HAP-1 (cell line): Measurements from ENCODE around the gene NMBR.
"Not testable (repeated sequence)": the region's sequence is repeated elsewhere in the genome, so short reads cannot be mapped to it uniquely, and the experiment has no call there.

Experiments
- DNase-seq, 2 experiments: peaks; one replicate each; pipeline ENCODE4 v3.0.0-alpha.2; 2016 to 2020; ENCODE audit warnings: low spot score in 2 of 2
- H3K27me3 ChIP-seq: fragments of 250-450 bp; sonication (Bioruptor Pico); 2 replicates; pipeline ENCODE4 v1.5.1; 2020; ENCODE audit warnings: low read depth, mild to moderate bottlenecking, moderate library complexity
- H3K36me3 ChIP-seq: fragments of 250-450 bp; sonication (Bioruptor Pico); replicated peaks from 2 replicates; pipeline ENCODE4 v1.5.1; 2020; ENCODE audit warnings: mild to moderate bottlenecking
- H3K4me1 ChIP-seq: fragments of 250-450 bp; sonication (Bioruptor Pico); 2 replicates; pipeline ENCODE4 v1.5.1; 2020; ENCODE audit warnings: mild to moderate bottlenecking
- H3K4me3 ChIP-seq: fragments of 250-450 bp; sonication (Bioruptor Pico); 2 replicates; pipeline ENCODE4 v1.5.1; 2020; ENCODE audit warnings: mild to moderate bottlenecking, moderate library complexity
- H3K9me3 ChIP-seq: fragments of 250-450 bp; sonication (Bioruptor Pico); 2 replicates; pipeline ENCODE4 v1.5.1; 2020; ENCODE audit warnings: mild to moderate bottlenecking, moderate library complexity
- in situ Hi-C: fragments of 300-500 bp; cut with MboI; formaldehyde crosslinking; loops from 3 replicates; pipeline ENCODE4 v1.14.3; 2020; ENCODE audit warnings: low sequenced_read_pairs, inconsistent platforms, mixed read lengths

Gene NMBR

DNA sequence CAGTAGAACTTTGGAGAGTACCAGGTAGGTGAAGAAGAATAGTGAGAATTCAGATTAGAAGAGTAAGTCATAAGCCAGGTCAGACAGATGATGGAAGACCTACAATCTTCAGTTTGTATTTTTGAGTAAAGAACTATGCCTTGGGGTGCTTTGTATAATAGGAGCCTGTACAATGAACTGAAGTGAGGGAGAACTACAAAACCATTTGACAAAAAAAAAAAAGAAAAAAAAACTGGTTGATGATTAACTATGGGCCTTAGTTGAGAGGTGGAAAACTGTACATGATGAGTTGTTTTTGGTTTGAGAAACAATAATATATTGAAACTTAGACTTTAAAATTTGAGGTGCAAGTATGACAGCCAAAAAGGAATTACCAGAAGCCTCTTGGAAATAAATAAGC lies 25.8 kb upstream of the NMBR start:
- no peak for DNase-seq
- H3K27me3 ChIP-seq: no peaks in the 10 kb centered on the region
- H3K9me3 ChIP-seq: no peaks in the 10 kb centered on the region
- H3K4me3 ChIP-seq: no peak overlapping the region
- peaks cover 20% of the 10 kb centered on the region for H3K36me3 ChIP-seq
- in situ Hi-C loops: no loop called here
- no peaks in the 10 kb centered on the region for H3K4me1 ChIP-seq

DNA sequence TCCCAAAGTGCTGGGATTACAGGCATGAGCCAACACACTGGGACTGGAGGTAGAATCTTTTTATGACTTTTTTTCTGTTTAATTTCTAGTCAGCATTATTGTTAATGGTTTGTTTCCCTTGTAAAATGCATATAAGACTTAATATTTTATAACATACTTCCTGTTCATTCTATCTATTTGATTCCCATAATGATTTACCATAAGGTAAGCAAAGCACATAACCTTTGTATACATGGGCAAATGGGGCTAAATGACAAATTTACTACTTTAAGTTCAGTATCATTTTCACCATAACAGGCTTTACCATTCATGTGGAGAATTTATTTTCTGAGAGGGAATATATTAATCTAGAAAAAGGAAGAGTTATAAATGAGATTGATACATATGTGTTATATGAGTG lies 24.4 kb upstream of the NMBR start:
- H3K27me3 ChIP-seq: no peaks in the 10 kb centered on the region
- DNase-seq: no peak
- peaks cover 21% of the 10 kb centered on the region for H3K36me3 ChIP-seq
- H3K9me3 ChIP-seq: no peaks in the 10 kb centered on the region
- H3K4me1 ChIP-seq: no peaks in the 10 kb centered on the region
- H3K4me3 ChIP-seq: no peak overlapping the region
- in situ Hi-C loops: no loop called here

DNA sequence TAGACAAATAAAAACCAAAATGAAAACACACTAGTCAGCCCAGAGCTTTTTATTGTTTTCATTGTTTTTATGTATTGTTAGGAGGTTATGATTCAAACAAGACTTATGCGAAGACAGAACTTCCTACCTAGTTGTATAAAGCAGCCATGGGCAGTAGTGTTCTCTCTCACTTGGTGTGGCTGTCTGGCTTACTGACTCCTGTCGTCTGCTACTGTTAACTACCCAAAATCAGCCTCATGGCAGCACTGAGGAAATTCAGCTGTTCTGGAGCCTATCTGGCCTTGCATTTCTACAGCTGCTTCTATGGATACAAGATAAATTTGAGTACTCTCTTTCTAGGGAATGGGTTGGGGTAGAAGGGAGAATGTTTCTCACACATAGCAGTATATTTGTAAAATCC lies 20.6 kb upstream of the NMBR start:
- no peak overlapping the region for H3K4me3 ChIP-seq
- H3K36me3 ChIP-seq: peaks cover 16% of the 10 kb centered on the region
- H3K27me3 ChIP-seq: no peaks in the 10 kb centered on the region
- no peak for DNase-seq
- peaks cover 11% of the 10 kb centered on the region for H3K4me1 ChIP-seq
- H3K9me3 ChIP-seq: no peaks in the 10 kb centered on the region
- in situ Hi-C loops: no loop called here

DNA sequence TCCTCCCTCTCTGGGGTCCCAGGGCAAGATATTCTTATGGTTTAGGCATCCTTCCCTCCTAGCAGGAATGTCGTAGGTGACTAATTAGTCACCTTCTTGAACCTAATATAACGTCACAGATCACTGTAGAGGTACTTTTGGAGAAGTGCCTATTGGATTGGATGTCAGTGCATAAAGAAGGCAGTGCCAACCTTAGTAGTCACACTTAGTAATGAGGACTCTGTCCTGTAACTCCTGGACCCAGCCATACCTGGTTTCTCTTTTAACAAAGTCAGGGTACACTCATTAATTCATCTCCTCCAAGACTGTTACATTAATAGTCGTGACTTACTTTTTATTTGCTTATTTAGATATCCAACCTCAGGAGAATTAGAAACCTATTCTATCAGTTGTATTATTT lies 20.1 kb upstream of the NMBR start:
- Histone ChIP-seq H3K36me3 (peaks cover 15% of the 10 kb centered on the region), H3K4me3 (no peak overlapping the region), H3K9me3 (no peaks in the 10 kb centered on the region), H3K4me1 (peaks cover 15% of the 10 kb centered on the region), H3K27me3 (no peaks in the 10 kb centered on the region)
- DNase-seq: no peak
- in situ Hi-C loops: no loop called here

DNA sequence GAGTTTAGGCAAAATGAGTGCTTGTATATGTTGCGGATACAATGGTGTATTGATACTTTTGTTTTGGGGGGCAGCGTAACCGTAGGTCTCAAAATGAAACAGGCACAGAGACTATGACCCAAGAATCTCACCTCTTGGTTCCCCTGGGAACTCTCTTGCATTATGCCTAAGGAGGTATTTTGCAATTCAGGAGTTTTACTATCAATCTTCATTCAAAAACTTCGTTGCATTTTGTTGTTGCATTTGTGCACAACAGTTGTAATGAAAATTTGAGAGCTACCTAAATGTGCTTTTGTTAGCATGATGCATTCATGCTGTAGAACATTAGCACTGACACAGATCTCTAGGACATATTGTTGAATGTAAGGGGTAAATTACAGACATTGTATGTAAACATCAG lies 18.3 kb upstream of the NMBR start:
- in situ Hi-C loops: no loop called here
- Histone ChIP-seq H3K4me3 (no peak overlapping the region), H3K36me3 (peaks cover 10% of the 10 kb centered on the region), H3K9me3 (no peaks in the 10 kb centered on the region), H3K27me3 (no peaks in the 10 kb centered on the region), H3K4me1 (peaks cover 17% of the 10 kb centered on the region)
- no peak for DNase-seq

DNA sequence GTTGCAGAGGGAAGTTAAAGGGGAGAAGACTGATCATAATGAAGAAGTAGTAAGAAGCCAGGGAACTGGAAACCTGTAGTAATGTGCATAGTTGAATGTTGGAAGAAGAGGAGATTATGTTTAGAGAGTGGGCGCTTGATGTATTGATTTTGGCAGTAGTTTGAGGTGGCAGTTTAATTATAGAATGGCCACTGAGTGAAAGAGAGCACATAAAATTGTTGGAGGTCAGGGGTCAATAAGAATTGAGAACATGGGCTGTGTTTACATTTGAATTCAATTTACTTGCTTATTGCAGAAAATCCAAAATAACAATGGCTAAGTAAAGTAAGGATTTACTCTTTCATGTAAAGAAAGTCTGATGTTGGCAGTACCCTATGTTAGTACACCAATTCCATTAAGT lies 15.9 kb upstream of the NMBR start:
- Histone ChIP-seq H3K27me3 (no peaks in the 10 kb centered on the region), H3K4me1 (peaks cover 17% of the 10 kb centered on the region), H3K4me3 (no peak overlapping the region), H3K9me3 (no peaks in the 10 kb centered on the region), H3K36me3 (peaks cover 4% of the 10 kb centered on the region; the same call in 1 of the 2 replicates)
- in situ Hi-C loops: no loop called here
- no peak for DNase-seq

DNA sequence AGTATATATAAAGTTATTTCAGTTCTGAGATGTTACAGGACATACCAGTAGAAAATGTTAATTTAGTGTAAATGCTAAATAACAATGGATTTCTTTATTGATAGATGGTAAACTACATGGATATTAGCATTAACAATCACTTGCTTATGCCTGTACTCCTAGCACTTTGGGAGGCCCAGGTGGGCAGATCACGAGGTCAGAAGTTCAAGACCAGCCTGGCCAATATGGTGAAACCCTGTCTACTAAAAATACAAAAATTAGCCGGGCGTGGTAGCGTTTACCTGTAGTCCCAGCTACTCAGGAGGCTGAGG lies 9.8 kb upstream of the NMBR start:
- H3K9me3 ChIP-seq, H3K27me3 ChIP-seq, H3K36me3 ChIP-seq, H3K4me3 ChIP-seq, in situ Hi-C loops, DNase-seq: not testable (repeated sequence)
- peaks cover 13% of the 10 kb centered on the region for H3K4me1 ChIP-seq

DNA sequence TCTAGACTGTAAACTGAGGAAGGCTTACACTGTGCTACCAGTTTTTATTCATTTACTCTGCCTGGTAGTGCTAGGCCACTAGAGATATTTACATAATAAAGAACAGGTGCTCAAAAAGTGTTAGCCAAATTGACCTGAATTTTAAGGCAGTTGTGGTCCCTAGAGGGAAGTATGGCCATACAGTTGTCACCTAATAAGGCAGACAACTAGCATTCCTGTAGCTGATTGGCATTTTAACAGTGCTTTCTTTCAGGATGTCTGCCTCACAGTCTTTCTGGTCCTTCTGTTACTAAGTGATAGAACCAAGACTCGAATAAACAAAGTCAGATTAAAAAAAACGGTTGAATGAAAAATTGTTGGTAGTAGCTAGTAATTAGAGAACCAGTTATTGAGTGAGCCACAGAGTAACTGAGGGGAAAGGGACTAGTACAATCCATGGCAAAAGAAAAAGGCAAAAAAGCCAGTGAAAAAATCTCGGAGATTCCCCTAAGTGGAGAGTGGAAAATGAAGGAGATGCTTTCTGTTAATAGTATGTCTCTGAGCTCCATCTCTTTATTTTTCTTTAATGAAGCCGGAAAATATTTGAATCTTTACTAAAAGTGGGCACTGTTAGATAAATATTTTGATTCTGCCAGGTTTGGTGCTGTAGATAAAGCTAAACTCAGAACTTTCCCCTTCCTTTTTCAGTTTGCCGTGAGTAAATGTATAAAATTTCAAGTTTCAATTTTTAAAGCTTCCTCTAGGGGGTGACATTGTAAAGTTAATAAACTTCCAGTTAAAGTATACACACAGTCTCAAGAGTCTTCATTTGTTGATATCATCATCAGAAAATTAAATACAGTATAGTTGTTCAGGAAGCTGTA lies 9.2 kb upstream of the NMBR start:
- H3K36me3 ChIP-seq: no peaks in the 10 kb centered on the region
- in situ Hi-C loops: no loop called here
- no peaks in the 10 kb centered on the region for H3K9me3 ChIP-seq
- H3K4me1 ChIP-seq: peaks cover 13% of the 10 kb centered on the region
- no peak overlapping the region for H3K4me3 ChIP-seq
- H3K27me3 ChIP-seq: no peaks in the 10 kb centered on the region
- peak in 1 of 2 experiments; percentile 39 for DNase-seq

DNA sequence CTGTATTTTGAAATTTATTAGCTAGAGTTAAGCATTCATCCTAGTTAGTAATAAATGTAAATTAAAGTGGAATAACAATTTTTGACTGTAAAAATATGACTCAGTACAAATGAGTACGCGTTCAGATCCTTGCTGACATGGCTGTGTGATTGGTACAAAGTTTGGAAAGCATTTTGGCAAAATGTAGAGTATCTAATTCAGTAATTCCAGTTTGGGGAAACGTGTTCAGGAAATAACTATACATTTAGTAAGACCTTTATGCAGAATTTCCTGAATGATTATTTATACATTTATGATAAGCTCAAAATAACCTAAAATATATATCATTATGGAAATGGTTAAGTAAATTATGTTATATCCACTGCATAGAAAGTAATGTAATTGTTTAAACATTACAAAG lies 8.2 kb upstream of the NMBR start:
- no peaks in the 10 kb centered on the region for H3K9me3 ChIP-seq
- in situ Hi-C loops: no loop called here
- H3K27me3 ChIP-seq: no peaks in the 10 kb centered on the region
- no peak for DNase-seq
- peaks cover 13% of the 10 kb centered on the region for H3K4me1 ChIP-seq
- H3K4me3 ChIP-seq: no peak overlapping the region
- H3K36me3 ChIP-seq: no peaks in the 10 kb centered on the region

DNA sequence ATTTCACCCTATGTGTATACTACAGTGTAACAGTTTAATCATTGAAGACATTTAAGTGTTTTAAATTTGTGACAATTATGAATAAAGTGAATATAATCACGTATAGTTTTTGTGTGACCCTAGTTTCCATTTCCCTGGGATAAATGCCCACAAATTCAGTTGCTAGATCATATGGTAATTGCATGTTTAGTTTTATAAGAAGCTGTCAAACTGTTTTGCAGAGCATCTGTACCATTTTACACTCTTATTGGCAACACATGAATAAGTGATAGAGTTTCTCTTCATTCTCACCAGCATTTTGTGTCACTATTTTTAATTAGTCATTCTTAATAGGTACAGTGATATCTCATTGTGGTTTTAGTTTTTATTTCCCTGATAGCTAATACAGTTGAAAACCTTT lies 7.4 kb upstream of the NMBR start:
- Histone ChIP-seq H3K4me3 (no peak overlapping the region), H3K27me3 (no peaks in the 10 kb centered on the region), H3K36me3 (no peaks in the 10 kb centered on the region), H3K4me1 (peaks cover 13% of the 10 kb centered on the region), H3K9me3 (no peaks in the 10 kb centered on the region)
- in situ Hi-C loops: no loop called here
- DNase-seq: no peak

DNA sequence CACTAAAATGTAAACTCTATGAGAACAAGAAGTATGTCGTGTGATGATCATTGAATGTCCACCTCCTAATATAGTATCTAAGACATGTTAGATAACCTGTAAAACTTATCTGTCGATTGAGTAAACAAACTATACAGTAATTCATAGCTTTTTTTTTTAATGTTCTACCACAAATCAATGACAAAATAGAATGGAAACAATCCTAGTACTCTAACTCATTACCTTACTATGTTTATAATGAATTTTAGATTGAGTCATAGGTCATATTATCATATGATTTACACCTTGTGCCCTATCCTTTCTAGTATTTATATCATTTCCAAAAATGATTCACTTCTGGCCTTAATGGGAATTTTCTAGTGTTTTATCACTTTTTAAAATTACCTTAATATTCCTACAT lies 6.3 kb upstream of the NMBR start:
- Histone ChIP-seq H3K4me3 (no peak overlapping the region), H3K4me1 (peaks cover 16% of the 10 kb centered on the region), H3K27me3 (no peaks in the 10 kb centered on the region), H3K36me3 (no peaks in the 10 kb centered on the region), H3K9me3 (no peaks in the 10 kb centered on the region)
- DNase-seq: no peak
- in situ Hi-C loops: no loop called here

DNA sequence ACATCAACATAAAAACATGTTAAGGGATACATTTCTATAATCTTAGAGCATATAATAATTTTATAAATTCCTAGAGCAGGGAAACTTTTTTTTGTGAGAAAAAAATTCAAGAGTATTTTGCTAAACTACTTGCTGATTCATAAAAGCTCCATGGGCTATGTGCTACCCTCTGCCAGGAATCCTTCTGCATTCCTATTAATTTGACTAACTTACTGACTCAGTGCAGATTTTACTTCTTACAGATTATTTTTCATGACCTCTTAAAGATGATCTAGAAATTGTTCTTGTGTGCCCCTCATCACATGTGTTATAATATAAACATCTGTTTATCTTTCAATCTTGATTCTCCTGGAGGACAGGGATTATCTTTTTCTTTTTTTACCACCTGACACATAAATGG lies 5.8 kb upstream of the NMBR start:
- Histone ChIP-seq H3K4me3 (no peak overlapping the region), H3K36me3 (no peaks in the 10 kb centered on the region), H3K27me3 (no peaks in the 10 kb centered on the region), H3K4me1 (peaks cover 19% of the 10 kb centered on the region), H3K9me3 (no peaks in the 10 kb centered on the region)
- in situ Hi-C loops: no loop called here
- DNase-seq: no peak

DNA sequence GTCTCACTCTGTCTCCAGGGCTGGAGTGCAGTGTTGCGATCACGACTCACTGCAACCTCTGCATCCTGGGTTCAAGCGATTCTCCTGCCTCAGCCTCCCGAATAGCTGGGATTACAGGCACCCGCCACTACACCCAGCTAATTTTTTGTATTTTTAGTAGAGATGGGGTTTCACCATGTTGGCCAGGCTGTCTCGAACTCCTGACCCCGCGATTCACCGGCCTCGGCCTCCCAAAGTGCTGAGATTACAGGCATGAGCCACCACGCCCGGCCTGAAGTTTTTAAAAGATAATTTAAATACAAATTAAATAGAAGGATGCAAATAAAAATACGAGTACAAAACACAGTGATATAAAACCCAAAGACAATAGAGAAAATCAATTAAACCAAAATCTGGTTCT lies 5.4 kb downstream of the NMBR start:
- H3K4me3 ChIP-seq, H3K9me3 ChIP-seq, H3K4me1 ChIP-seq, H3K36me3 ChIP-seq, DNase-seq, in situ Hi-C loops: not testable (repeated sequence)
- H3K27me3 ChIP-seq: peaks cover 10% of the 10 kb centered on the region

DNA sequence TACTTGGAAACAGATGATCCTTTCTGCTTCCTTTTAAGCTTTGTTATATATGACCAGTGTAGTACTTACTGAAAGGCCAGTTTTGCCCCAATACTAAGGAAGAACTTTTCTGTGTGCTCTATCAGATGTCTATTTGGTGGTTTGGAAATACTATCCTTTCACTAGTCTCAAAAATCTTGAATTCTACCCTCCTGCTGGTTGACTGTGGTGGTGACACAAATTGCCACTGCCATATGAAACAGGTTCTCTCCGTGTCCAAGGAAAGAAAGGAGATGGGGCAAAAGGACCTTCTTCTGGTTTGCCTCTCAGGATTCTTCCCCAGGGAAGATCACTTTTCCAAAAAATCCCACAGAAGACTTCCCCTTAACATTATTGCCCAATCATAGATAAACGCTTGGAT lies 8.0 kb downstream of the NMBR start:
- no peak for DNase-seq
- peaks cover 10% of the 10 kb centered on the region for H3K27me3 ChIP-seq
- H3K9me3 ChIP-seq: no peaks in the 10 kb centered on the region
- in situ Hi-C loops: no loop called here
- no peak overlapping the region for H3K4me3 ChIP-seq
- no peaks in the 10 kb centered on the region for H3K36me3 ChIP-seq
- no peaks in the 10 kb centered on the region for H3K4me1 ChIP-seq

DNA sequence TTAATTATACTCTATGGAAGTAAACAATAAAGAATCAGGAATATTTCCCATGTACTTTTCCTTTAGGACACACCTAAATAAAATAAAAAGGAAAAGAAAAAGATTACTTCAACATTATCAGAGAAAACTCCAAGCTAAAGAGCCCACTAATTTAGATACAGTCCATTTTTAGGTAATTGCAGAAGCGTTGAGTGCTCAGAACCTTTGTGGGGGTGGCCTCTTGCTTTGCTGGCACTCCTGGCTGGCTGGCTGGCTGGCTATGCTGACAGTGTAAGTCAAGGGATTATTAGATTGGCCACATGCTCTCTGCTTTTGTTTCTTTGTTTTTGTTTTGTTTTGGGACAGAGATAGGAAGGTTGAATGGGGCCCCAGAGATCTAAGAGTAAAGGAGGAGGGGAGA lies 14.3 kb downstream of the NMBR start, which contains the start of gene GJE1:
Gene GJE1, plus strand, starts transcription at position 301 of the 400 bp plus-strand sequence. CDS start 234 bp downstream, outside the sequence.
- no peak for DNase-seq
- Histone ChIP-seq H3K36me3 (no peaks in the 10 kb centered on the region), H3K4me3 (no peak within 1 kb of the TSS), H3K27me3 (peaks cover 3% of the 10 kb centered on the region; the same call in 1 of the 2 replicates), H3K9me3 (no peaks in the 10 kb centered on the region; the same call in 1 of the 2 replicates), H3K4me1 (no peaks in the 10 kb centered on the region)
- in situ Hi-C loops: no loop called here
